Adipocyte (in vitro differentiated cells): ENCODE data around the gene PFKFB3.
"Not testable (repeated sequence)": the region's sequence is repeated elsewhere in the genome, so short reads cannot be mapped to it uniquely, and the experiment has no call there.

ENCODE experiments used
- DNase-seq: peaks from one replicate; pipeline ENCODE4 v3.0.0-alpha.2; 2015; ENCODE audit warnings: low read depth
- H3K27me3 ChIP-seq: replicated peaks from 2 replicates; pipeline ENCODE4 v1.7.0; 2013; ENCODE audit warnings: mild to moderate bottlenecking, low read length, moderate library complexity; ENCODE audit not compliant: control insufficient read depth, insufficient read depth
- H3K36me3 ChIP-seq: 2 replicates; pipeline ENCODE4 v1.7.0; 2013; ENCODE audit warnings: low read length, mild to moderate bottlenecking, moderate library complexity; ENCODE audit not compliant: control insufficient read depth, insufficient read depth, severe bottlenecking
- H3K4me1 ChIP-seq: 2 replicates; pipeline ENCODE4 v1.7.0; 2013; ENCODE audit warnings: mild to moderate bottlenecking, low read length, moderate library complexity; ENCODE audit not compliant: control insufficient read depth, insufficient read depth
- H3K4me3 ChIP-seq: 2 replicates; pipeline ENCODE4 v1.7.0; 2013; ENCODE audit warnings: mild to moderate bottlenecking, low read length, moderate library complexity
- H3K9ac ChIP-seq: 2 replicates; pipeline ENCODE4 v1.7.0; 2013; ENCODE audit warnings: mild to moderate bottlenecking, low read length, moderate library complexity
- H3K9me3 ChIP-seq: 2 replicates; pipeline ENCODE4 v1.7.0; 2013; ENCODE audit warnings: mild to moderate bottlenecking, low read length, moderate library complexity; ENCODE audit not compliant: control insufficient read depth

PFKFB3 gene

DNA sequence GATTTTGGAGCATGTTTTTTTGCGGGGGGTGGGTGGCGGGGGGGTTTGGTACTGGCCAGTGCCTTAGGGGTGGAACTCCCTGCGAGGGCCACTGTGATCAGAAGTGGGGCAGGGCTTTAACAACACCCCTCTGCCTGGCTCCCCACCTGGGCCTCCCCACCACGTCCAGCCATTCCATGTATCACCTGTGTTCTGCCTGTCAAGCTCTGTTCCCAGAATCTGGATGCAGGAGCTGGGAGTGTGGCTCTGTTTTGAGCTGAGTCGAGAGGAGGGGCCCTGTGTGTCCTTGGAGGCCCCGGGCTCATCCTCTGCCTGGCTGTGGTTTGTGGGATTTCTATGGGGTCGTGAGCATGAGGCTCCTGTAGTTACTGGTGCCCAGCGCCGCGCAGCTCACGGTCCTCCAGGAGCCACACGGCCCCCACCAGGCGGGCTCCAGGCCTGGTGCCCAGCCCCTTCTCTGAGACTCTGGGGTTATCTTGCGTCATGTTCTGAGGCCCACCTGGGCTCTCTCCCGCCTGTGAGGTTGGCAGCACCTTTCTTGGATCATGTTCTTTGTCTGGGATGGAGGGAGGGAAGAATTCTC, 29.6 kb downstream of the PFKFB3 start:
- Histone ChIP-seq H3K4me1 (no peaks in the 10 kb centered on the region), H3K36me3 (peaks cover 93% of the 10 kb centered on the region), H3K9me3 (no peaks in the 10 kb centered on the region), H3K4me3 (no peak overlapping the region), H3K9ac (no peak overlapping the region), H3K27me3 (no peaks in the 10 kb centered on the region)
- no peak for DNase-seq

DNA sequence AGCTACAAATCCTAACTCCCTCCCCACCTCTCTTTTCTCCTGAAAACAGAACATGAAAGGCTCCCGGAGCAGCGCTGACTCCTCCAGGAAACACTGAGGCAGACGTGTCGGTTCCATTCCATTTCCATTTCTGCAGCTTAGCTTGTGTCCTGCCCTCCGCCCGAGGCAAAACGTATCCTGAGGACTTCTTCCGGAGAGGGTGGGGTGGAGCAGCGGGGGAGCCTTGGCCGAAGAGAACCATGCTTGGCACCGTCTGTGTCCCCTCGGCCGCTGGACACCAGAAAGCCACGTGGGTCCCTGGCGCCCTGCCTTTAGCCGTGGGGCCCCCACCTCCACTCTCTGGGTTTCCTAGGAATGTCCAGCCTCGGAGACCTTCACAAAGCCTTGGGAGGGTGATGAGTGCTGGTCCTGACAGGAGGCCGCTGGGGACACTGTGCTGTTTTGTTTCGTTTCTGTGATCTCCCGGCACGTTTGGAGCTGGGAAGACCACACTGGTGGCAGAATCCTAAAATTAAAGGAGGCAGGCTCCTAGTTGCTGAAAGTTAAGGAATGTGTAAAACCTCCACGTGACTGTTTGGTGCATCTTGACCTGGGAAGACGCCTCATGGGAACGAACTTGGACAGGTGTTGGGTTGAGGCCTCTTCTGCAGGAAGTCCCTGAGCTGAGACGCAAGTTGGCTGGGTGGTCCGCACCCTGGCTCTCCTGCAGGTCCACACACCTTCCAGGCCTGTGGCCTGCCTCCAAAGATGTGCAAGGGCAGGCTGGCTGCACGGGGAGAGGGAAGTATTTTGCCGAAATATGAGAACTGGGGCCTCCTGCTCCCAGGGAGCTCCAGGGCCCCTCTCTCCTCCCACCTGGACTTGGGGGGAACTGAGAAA, 30.4 kb downstream of the PFKFB3 start:
- no peak for DNase-seq
- Histone ChIP-seq H3K9me3 (no peaks in the 10 kb centered on the region), H3K27me3 (no peaks in the 10 kb centered on the region), H3K4me1 (no peaks in the 10 kb centered on the region), H3K9ac (no peak overlapping the region), H3K36me3 (peaks cover 85% of the 10 kb centered on the region), H3K4me3 (no peak overlapping the region)

- Histone ChIP-seq H3K36me3 (peaks cover 78% of the 10 kb centered on the region), H3K4me3 (no peak overlapping the region), H3K27me3 (no peaks in the 10 kb centered on the region), H3K9me3 (no peaks in the 10 kb centered on the region), H3K4me1 (no peaks in the 10 kb centered on the region), H3K9ac (no peak overlapping the region)
- DNase-seq: no peak
Observed at GRCh38 chr10:6233725-6234277, 31.1 kb downstream of the PFKFB3 start.

- H3K27me3 ChIP-seq: no peaks in the 10 kb centered on the region
- H3K4me3 ChIP-seq: no peak overlapping the region
- no peak for DNase-seq
- peaks cover 72% of the 10 kb centered on the region for H3K36me3 ChIP-seq
- H3K9me3 ChIP-seq: no peaks in the 10 kb centered on the region
- no peaks in the 10 kb centered on the region for H3K4me1 ChIP-seq
- no peak overlapping the region for H3K9ac ChIP-seq
Observed at GRCh38 chr10:6234371-6234770, 31.6 kb downstream of the PFKFB3 start.

- Histone ChIP-seq H3K36me3 (peaks cover 52% of the 10 kb centered on the region), H3K9me3 (no peaks in the 10 kb centered on the region), H3K4me3 (no peak overlapping the region), H3K4me1 (no peaks in the 10 kb centered on the region), H3K27me3 (no peaks in the 10 kb centered on the region), H3K9ac (no peak overlapping the region)
- no peak for DNase-seq
Observed at GRCh38 chr10:6236349-6237198, 33.8 kb downstream of the PFKFB3 start.

DNA sequence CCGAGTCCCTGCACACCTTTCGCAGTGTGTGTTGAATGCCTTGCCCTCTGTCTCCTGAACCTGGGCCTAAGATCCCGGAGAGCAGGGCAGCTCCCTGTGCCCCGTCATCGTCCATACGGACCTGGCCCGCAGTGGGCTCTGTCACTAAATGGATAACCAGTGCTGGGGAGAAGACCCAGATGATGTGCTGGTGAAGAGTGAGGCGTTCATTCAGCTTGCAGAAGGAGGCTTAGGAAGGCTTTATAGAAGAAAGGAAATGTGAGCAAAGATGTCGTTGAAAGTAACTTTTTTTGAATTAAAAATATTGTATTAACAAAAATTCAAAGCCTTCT, 34.4 kb downstream of the PFKFB3 start:
- no peaks in the 10 kb centered on the region for H3K27me3 ChIP-seq
- no peak for DNase-seq
- H3K9ac ChIP-seq: no peak overlapping the region
- H3K9me3 ChIP-seq: no peaks in the 10 kb centered on the region
- H3K4me3 ChIP-seq: no peak overlapping the region
- H3K4me1 ChIP-seq: no peaks in the 10 kb centered on the region
- H3K36me3 ChIP-seq: peaks cover 46% of the 10 kb centered on the region

DNA sequence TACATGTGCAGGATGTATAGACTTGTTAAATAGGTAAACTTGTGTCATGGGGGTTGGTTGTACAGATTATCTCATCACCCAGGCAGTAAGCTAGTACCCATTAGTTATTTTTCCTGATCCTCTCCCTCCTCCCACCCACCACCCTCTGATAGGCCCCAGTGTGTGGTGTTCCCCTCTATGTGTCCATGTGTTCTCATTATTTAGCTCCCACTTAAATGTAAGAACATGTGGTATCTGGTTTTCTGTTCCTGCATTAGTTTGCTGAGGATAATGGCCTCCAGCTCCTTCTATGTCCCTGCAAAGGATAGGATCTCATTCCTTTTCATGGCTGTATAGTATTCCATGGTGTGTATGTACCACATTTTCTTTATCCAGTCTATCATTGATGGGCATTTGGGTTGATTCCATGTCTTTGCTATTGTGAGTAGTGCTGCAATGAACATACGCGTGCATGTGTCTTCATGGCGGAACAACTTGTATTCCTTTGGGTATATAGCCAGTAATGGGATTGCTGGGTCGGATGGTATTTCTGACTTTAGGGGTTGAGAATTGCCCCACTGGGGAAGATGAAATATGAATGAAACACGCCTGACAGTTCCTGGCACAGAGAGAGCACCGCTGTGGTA, 36.0 kb downstream of the PFKFB3 start:
- DNase-seq, H3K9me3 ChIP-seq, H3K4me3 ChIP-seq, H3K27me3 ChIP-seq, H3K9ac ChIP-seq, H3K4me1 ChIP-seq: not testable (repeated sequence)
- H3K36me3 ChIP-seq: peaks cover 31% of the 10 kb centered on the region

DNA sequence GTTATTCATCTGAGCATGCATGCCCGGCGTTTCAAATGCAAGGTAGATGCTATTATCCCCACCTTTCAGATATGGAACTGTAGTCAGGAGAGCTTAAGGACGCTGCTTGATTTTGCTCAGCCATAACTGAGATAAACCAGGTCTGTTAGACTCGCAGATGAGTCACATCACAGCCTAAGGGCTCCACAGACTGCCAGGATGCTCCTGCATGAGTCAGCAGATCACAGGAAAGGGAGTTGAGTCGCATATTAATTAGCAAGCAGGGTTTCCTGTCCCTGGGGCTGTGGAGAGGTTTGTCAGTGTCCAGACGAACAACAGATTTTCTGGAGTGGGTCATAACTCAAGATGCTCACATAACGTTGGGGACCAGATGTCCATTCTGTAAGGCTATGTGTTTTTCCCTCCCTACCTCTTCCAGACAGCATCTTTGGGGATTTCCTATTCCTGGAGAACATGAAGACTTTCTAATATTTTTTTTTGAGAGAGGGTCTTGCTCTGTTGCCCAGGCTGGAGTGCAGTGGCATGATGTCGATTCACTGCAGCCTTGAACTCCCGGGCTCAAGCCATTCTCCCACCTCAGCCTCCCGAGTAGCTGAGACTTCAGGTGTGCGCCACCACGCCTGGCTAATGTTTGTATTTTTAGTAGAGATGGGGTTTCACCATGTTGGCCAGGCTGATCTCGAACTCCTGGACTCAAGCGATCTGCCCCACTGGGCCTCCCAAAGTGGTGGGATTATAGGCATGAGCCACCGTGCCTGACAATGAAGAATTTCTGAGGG, 36.7 kb downstream of the PFKFB3 start:
- peak; percentile 96 for DNase-seq
- no peaks in the 10 kb centered on the region for H3K4me1 ChIP-seq
- H3K36me3 ChIP-seq: peaks cover 24% of the 10 kb centered on the region
- H3K9me3 ChIP-seq: no peaks in the 10 kb centered on the region
- no peaks in the 10 kb centered on the region for H3K27me3 ChIP-seq
- H3K4me3 ChIP-seq: no peak overlapping the region
- no peak overlapping the region for H3K9ac ChIP-seq

- Histone ChIP-seq H3K27me3 (no peaks in the 10 kb centered on the region), H3K9me3 (no peaks in the 10 kb centered on the region), H3K4me3 (no peak overlapping the region), H3K4me1 (no peaks in the 10 kb centered on the region), H3K9ac (no peak overlapping the region), H3K36me3 (peaks cover 15% of the 10 kb centered on the region)
- no peak for DNase-seq
Observed at GRCh38 chr10:6240254-6240653, 37.5 kb downstream of the PFKFB3 start.

GRCh38 chr10:6242089-6242488, 39.4 kb downstream of the PFKFB3 start:
- no peaks in the 10 kb centered on the region for H3K4me1 ChIP-seq
- H3K9ac ChIP-seq: no peak overlapping the region
- no peaks in the 10 kb centered on the region for H3K9me3 ChIP-seq
- H3K36me3 ChIP-seq: no peaks in the 10 kb centered on the region
- H3K27me3 ChIP-seq: no peaks in the 10 kb centered on the region
- no peak overlapping the region for H3K4me3 ChIP-seq
- DNase-seq: no peak
